Measurements from ENCODE around the gene TAOK2.
"Not testable (repeated sequence)": the region's sequence is repeated elsewhere in the genome, so short reads cannot be mapped to it uniquely, and the experiment has no call there.

Gene TAOK2

GRCh38 chr16:29973384-29974246 lies at the start of gene TAOK2:
Gene TAOK2, plus strand, starts transcription at chr16:29973868. Its CDS starts 3,905 bp downstream, at chr16:29977773.
- peak; percentile 95 for DNase-seq

- no peak for DNase-seq
Measured at GRCh38 chr16:29925105-29925756, 48.4 kb upstream of the TAOK2 start.

GRCh38 chr16:29925781-29926710 lies 47.6 kb upstream of the TAOK2 start, which contains the start of gene KCTD13:
Gene KCTD13, minus strand, starts transcription at chr16:29926226. Its CDS starts 193 bp downstream, at chr16:29926033.
- peak; percentile 79 for DNase-seq

- DNase-seq, result no peak
Measured at GRCh38 chr16:29926711-29927052, 47.0 kb upstream of the TAOK2 start.

GRCh38 chr16:29927070-29927905 lies 46.4 kb upstream of the TAOK2 start:
- no peak for DNase-seq

GRCh38 chr16:29931750-29932149 lies 41.9 kb upstream of the TAOK2 start:
- not testable (repeated sequence) for DNase-seq

- no peak for DNase-seq
Measured at GRCh38 chr16:29940656-29941055, 33.0 kb upstream of the TAOK2 start.

- no peak for DNase-seq
Measured at GRCh38 chr16:29943846-29944799, 29.5 kb upstream of the TAOK2 start.

GRCh38 chr16:29947897-29948296 lies 25.8 kb upstream of the TAOK2 start:
- no peak for DNase-seq

GRCh38 chr16:29950806-29951461 lies 22.7 kb upstream of the TAOK2 start:
- no peak for DNase-seq

- DNase-seq, result no peak
Measured at GRCh38 chr16:29951625-29952365, 21.9 kb upstream of the TAOK2 start.

- DNase-seq, result no peak
Measured at GRCh38 chr16:29958756-29959155, 14.9 kb upstream of the TAOK2 start.

- DNase-seq, result no peak
Measured at GRCh38 chr16:29959293-29959692, 14.4 kb upstream of the TAOK2 start.

- not testable (repeated sequence) for DNase-seq
Measured at GRCh38 chr16:29959821-29960220, 13.8 kb upstream of the TAOK2 start.

- DNase-seq, result no peak
Measured at GRCh38 chr16:29961127-29961478, 12.6 kb upstream of the TAOK2 start.

- DNase-seq, result peak; percentile 94
Measured at GRCh38 chr16:29961479-29962343, 12.0 kb upstream of the TAOK2 start, which contains the start of gene TMEM219. Gene TMEM219, plus strand, starts transcription at chr16:29962079. Its CDS starts 1,065 bp downstream, at chr16:29963144.

GRCh38 chr16:29962344-29962994 lies 11.2 kb upstream of the TAOK2 start:
- DNase-seq, result no peak

Data from activated naive CD4-positive, alpha-beta T cell treated with anti-CD3 and anti-CD28 coated beads, Interleukin-2, amount 50 U/mL, for 16 hours (primary cell).